Endothelial cell of umbilical vein (primary cell): ENCODE data around the gene KATNAL2. TPM values are rescaled to one million over a fixed set of nuclear protein-coding genes. Genes with fewer than 3 reads are reported as not detected.

Experiments
- BruUV-seq: library from RNA; stranded (reverse); fragments of 400-500 nt; replicated peaks from 2 replicates; lab custom pipeline; 2021; lab: Mats Ljungman, UMichigan
- CTCF ChIA-PET: fragments of 300-600, 350-600 bp; sonication (Branson Sonifier 250); formaldehyde crosslinking; loops from one replicate; lab custom pipeline; 2021; ENCODE audit warnings: antibody characterized with exemption, inconsistent platforms; lab: Charles Lee
- POLR2A ChIA-PET: fragments of 300-600, 350-600 bp; sonication (Branson Sonifier 250); formaldehyde crosslinking; loops from one replicate; lab custom pipeline; 2021; ENCODE audit warnings: antibody characterized with exemption, inconsistent platforms; lab: Charles Lee
- DNase-seq: peaks from one replicate; pipeline ENCODE4 v3.0.0-alpha.2; 2011; ENCODE audit warnings: low read depth, low spot score
- FAIRE-seq: peaks from 2 replicates; lab custom pipeline; 2011; peaks lifted over from hg19 to GRCh38; lab: Jason Lieb, UNC
- H2AFZ ChIP-seq: 2 replicates; pipeline ENCODE4 v1.6.0; 2012; ENCODE audit warnings: low read depth, low read length, control low read depth, inconsistent platforms
- H3K27ac ChIP-seq: 2 replicates; pipeline ENCODE4 v1.5.1; 2011; ENCODE audit warnings: low read depth, mild to moderate bottlenecking, control low read depth, low read length, moderate library complexity; ENCODE audit not compliant: insufficient read depth
- H3K27me3 ChIP-seq, 2 experiments: 2 replicates each; pipeline versions ENCODE4 v1.6.0 to v1.6.1; 2011; ENCODE audit warnings: low read length in 2 of 2, mixed read lengths in 1 of 2; ENCODE audit not compliant: control insufficient read depth in 2 of 2, insufficient read depth in 2 of 2
- H3K36me3 ChIP-seq, 2 experiments: 2 replicates in 1 of 2; 3 replicates in 1 of 2; pipeline ENCODE4 v1.5.1; 2011; ENCODE audit warnings: low read length in 2 of 2, mild to moderate bottlenecking in 1 of 2, moderate library complexity in 1 of 2; ENCODE audit not compliant: control insufficient read depth in 2 of 2, insufficient read depth in 2 of 2; ENCODE audit errors: extremely low read depth in 1 of 2
- H3K4me1 ChIP-seq: 3 replicates; pipeline ENCODE4 v1.5.1; 2011; ENCODE audit warnings: mild to moderate bottlenecking, low read length; ENCODE audit not compliant: control insufficient read depth, insufficient read depth; ENCODE audit errors: extremely low read depth
- H3K4me2 ChIP-seq: 2 replicates; pipeline ENCODE4 v1.6.1; 2011; ENCODE audit warnings: low read length, control low read depth, mixed read lengths; ENCODE audit not compliant: insufficient read depth
- H3K4me3 ChIP-seq, 3 experiments: fragments of 200-600 bp in 1 of 3; sonication (generic), shearing (Covaris generic) in 1 of 3; replicated peaks in 1 of 3; 2 replicates each; pipeline ENCODE4 v1.5.1; 2011 to 2016; ENCODE audit warnings: control low read depth in 3 of 3, low read length in 3 of 3, mild to moderate bottlenecking in 2 of 3, inconsistent platforms in 1 of 3, low read depth in 1 of 3, moderate library complexity in 1 of 3; ENCODE audit not compliant: insufficient read depth in 1 of 3
- H3K79me2 ChIP-seq: 2 replicates; pipeline ENCODE4 v1.6.0; 2012; ENCODE audit warnings: low read length, inconsistent platforms; ENCODE audit not compliant: control insufficient read depth, insufficient read depth
- H3K9ac ChIP-seq: replicated peaks from 2 replicates; pipeline ENCODE3; 2011; ENCODE audit warnings: low read length, control low read depth; ENCODE audit not compliant: insufficient read depth; ENCODE audit errors: extremely low read depth
- H3K9me1 ChIP-seq: replicated peaks from 3 replicates; pipeline ENCODE4 v1.6.0; 2011; ENCODE audit warnings: mild to moderate bottlenecking, low read length; ENCODE audit not compliant: control insufficient read depth, insufficient read depth; ENCODE audit errors: extremely low read depth
- H3K9me3 ChIP-seq: replicated peaks from 2 replicates; pipeline ENCODE4 v1.5.1; 2012; ENCODE audit warnings: low read length, inconsistent platforms; ENCODE audit not compliant: control insufficient read depth, insufficient read depth
- H4K20me1 ChIP-seq: replicated peaks from 2 replicates; pipeline ENCODE3; 2011; ENCODE audit warnings: mild to moderate bottlenecking, low read length; ENCODE audit not compliant: control insufficient read depth, insufficient read depth; ENCODE audit errors: extremely low read depth
- CTCF ChIP-seq, 2 donors: IDR thresholded peaks; 1 replicate in 1 of 2; 2 replicates in 1 of 2; pipeline ENCODE4 v1.5.1; 2011; ENCODE audit warnings: low read length in 2 of 2, mild to moderate bottlenecking in 2 of 2, moderate library complexity in 2 of 2, control low read depth in 1 of 2, inconsistent platforms in 1 of 2, low read depth in 1 of 2; ENCODE audit not compliant: insufficient read depth in 1 of 2; ENCODE audit errors: extremely low read depth in 1 of 2
- EZH2 ChIP-seq: IDR thresholded peaks from 2 replicates; pipeline ENCODE4 v1.6.1; 2012; ENCODE audit warnings: borderline replicate concordance, low read depth, mild to moderate bottlenecking, moderate library complexity, low read length, inconsistent platforms; ENCODE audit not compliant: severe bottlenecking
- FOS ChIP-seq: IDR thresholded peaks from 2 replicates; pipeline ENCODE4 v1.6.1; 2011; ENCODE audit warnings: mild to moderate bottlenecking, low read length, moderate library complexity, borderline replicate concordance; ENCODE audit not compliant: insufficient read depth
- GATA2 ChIP-seq: IDR thresholded peaks from 2 replicates; pipeline ENCODE4 v1.7.0; 2011; ENCODE audit warnings: low read depth, mild to moderate bottlenecking, moderate library complexity, mixed read lengths, low read length; ENCODE audit not compliant: insufficient read length, insufficient read depth
- MAX ChIP-seq: IDR thresholded peaks from 2 replicates; pipeline ENCODE4 v1.6.1; 2011; ENCODE audit not compliant: insufficient read depth, insufficient read length
- MYC ChIP-seq: IDR thresholded peaks from one replicate; pipeline ENCODE4 v1.6.1; 2011; ENCODE audit warnings: mild to moderate bottlenecking, low read depth, low read length
- POLR2A ChIP-seq: IDR thresholded peaks from 2 replicates; pipeline ENCODE4 v1.6.1; 2012; ENCODE audit warnings: low read depth, mild to moderate bottlenecking, control low read depth, low read length
- dilution Hi-C: fragments of 300-500 bp; cut with MboI; formaldehyde crosslinking; loops from one replicate; pipeline ENCODE4 v1.15.0; 2019; ENCODE audit warnings: low sequenced_read_pairs; ENCODE audit not compliant: extremely low pct_ligation_motif_present
- intact Hi-C: fragments of 100-400 bp; cut with micrococcal nuclease; formaldehyde crosslinking; loops from one replicate; pipeline ENCODE4 v1.10.0; 2022
- polyA plus RNA-seq, 4 experiments: library from polyadenylated mRNA; depleted of rRNA in 3 of 4; stranded (reverse) in 3 of 4; unstranded in 1 of 4; fragments of >200 nt; gene quantifications; 2 replicates each; pipeline versions ENCODE4 v1.2.1 to v1.2.3, GENCODE V29; 2011 to 2012; ENCODE audit warnings: missing spikeins in 1 of 4
- total RNA-seq: library from RNA; stranded (reverse); gene quantifications from 2 replicates; pipeline ENCODE4 v1.2.3, GENCODE V29; 2021

KATNAL2 gene
- total and polyA plus RNA-seq, 2 donors (not counting 3 experiments of a cell fraction or from before 2014, with no cell fraction given): 0.51 to 1.3 TPM

GRCh38 chr18:47120428-47120827, 203.0 kb downstream of the KATNAL2 start:
- Histone ChIP-seq H3K27me3 (no peaks in the 10 kb centered on the region), H3K9ac (no peak overlapping the region), H3K4me2 (no peak overlapping the region), H2AFZ (no peak overlapping the region), H3K9me3 (no peaks in the 10 kb centered on the region), H4K20me1 (no peaks in the 10 kb centered on the region), H3K9me1 (no peaks in the 10 kb centered on the region), H3K36me3 (no peaks in the 10 kb centered on the region), H3K79me2 (no peaks in the 10 kb centered on the region), H3K4me1 (no peaks in the 10 kb centered on the region), H3K27ac (no peak overlapping the region), H3K4me3 (no peak overlapping the region)
- TF ChIP-seq MYC (no peak), CTCF (IDR thresholded peaks at IDR 0.05; ENCODE audit: extremely low read depth in 1 of 2, insufficient read depth in 1 of 2, low read depth in 1 of 2, low read length in 2 of 2) (no peak), FOS (no peak), GATA2 (no peak), MAX (no peak), EZH2 (no peak), POLR2A (no peak)
- FAIRE-seq (no peak), DNase-seq (no peak)
- ChIA-PET CTCF (interaction anchor here (0.8 to 1.1 kb wide), 2 partner anchors 14 to 84 kb away, joined by 4 to 5 read pairs; no protein-coding TSS in a partner anchor), POLR2A (no interaction called here)
- intact Hi-C loops (no loop called here), dilution Hi-C loops (no loop called here)
- BruUV-seq: no TSS peak
